ENCODE results near the gene FKBP2. TPM values are rescaled to one million over a fixed set of nuclear protein-coding genes. Genes with fewer than 3 reads are reported as not detected.
A peak's percentile ranks its signal among the peaks of the same experiment; 100 is the strongest.

FKBP2 gene
- total RNA-seq, 1 experiment from 2014 or later = 41.0 TPM

DNA sequence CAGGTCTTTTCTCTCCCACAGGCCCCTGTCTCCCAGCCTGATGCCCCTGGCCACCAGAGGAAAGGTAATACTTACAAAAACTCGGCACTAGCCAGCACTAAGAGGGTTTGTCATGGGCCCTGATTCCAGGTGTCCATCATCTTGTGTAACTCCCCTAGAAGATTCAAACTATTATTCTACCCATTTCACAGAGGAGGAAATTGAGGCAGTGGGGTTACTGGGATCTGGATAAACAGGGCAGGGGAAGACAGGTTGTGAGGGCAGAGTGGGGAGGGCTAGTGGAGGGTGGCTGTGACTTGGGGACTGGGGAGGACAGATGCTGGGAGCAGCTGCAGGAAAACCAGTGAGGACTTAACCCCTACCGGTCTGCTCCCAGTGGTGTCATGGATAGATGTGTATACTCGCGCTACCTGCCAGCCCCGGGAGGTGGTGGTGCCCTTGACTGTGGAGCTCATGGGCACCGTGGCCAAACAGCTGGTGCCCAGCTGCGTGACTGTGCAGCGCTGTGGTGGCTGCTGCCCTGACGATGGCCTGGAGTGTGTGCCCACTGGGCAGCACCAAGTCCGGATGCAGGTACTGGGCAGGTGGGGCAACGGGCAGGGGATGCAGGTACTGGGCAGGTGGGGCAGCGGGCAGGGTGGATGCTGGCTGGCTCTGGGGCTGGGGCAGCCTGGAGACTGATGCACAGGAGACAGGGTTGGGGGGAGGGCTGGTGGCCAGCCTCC is 5.3 kb upstream of the FKBP2 start:
- H3K27me3 Mint-ChIP-seq (ENCODE audit: low read depth) = peaks cover 20% of the 10 kb centered on the region
- no CpG with 5 or more reads among the region's 12 CpGs for WGBS (ENCODE audit: extremely low coverage, insufficient read length, low lambda C conversion rate)
- no peak overlapping the region for H3K9ac ChIP-seq (ENCODE audit: extremely low read depth, insufficient read length, low read length)

More for the DNA sequence above, 5.3 kb upstream of the FKBP2 start:
- Mint-ChIP-seq H3K4me3 (peak overlapping the region; percentile 81 to 85), H3K9me3 (no peaks in the 10 kb centered on the region), H3K4me1 (peaks cover 22 to 30% of the 10 kb centered on the region in 2 experiments), H3K36me3 (ENCODE audit: insufficient read depth in 1 of 3, low read depth in 3 of 3) (peaks cover 4 to 26% (median 13%) of the 10 kb centered on the region in 3 experiments; a peak in 6 of 7 replicates), H3K27ac (no peak overlapping the region)
- H3K23ac ChIP-seq (ENCODE audit: insufficient read length, low read depth, low read length) = no peak overlapping the region
- no peak overlapping the region for H2BK20ac ChIP-seq (ENCODE audit: low read depth, low read length, poor library complexity, severe bottlenecking)
- H3T11ph ChIP-seq (ENCODE audit: low read length) = no peak overlapping the region
- no peak overlapping the region for H3K4ac ChIP-seq (ENCODE audit: low read depth, low read length)
- no peak overlapping the region for H3K14ac ChIP-seq (ENCODE audit: insufficient read depth, low read length)
- H4K8ac ChIP-seq (replicated peaks; ENCODE audit: insufficient read length, low read depth, low read length) = no peak overlapping the region
- no peaks in the 10 kb centered on the region for H3K79me1 ChIP-seq (ENCODE audit: insufficient read depth, low read depth, low read length, poor library complexity, severe bottlenecking)
- peaks cover 18% of the 10 kb centered on the region for H3K23me2 ChIP-seq (ENCODE audit: insufficient read length, low read depth, low read length, poor library complexity, severe bottlenecking)
- no peaks in the 10 kb centered on the region for H3K4me1 ChIP-seq (ENCODE audit: insufficient read depth, low read length)
- no peak overlapping the region for H3K27ac ChIP-seq (ENCODE audit: insufficient read length, low read depth, low read length)
- H2BK12ac ChIP-seq (ENCODE audit: insufficient read length, low read depth, low read length) = no peak overlapping the region
- H2AFZ ChIP-seq (ENCODE audit: low read length) = no peak overlapping the region
- no peaks in the 10 kb centered on the region for H4K20me1 ChIP-seq (ENCODE audit: control insufficient read depth, insufficient read depth, insufficient read length)
- H3K79me2 ChIP-seq (ENCODE audit: insufficient read depth, low read length) = no peaks in the 10 kb centered on the region
- no peak overlapping the region for H2BK120ac ChIP-seq (ENCODE audit: low read depth, low read length, poor library complexity, severe bottlenecking)
- no peak overlapping the region for H4K91ac ChIP-seq (ENCODE audit: insufficient read length, low read depth, low read length)
- H3K4me2 ChIP-seq (ENCODE audit: insufficient read depth, insufficient read length, low read length) = peak overlapping the region; percentile 42
- DNase-seq = no peak
- no peaks in the 10 kb centered on the region; the same call in 1 of the 2 replicates for H3K27me3 ChIP-seq (ENCODE audit: insufficient read depth, low read length)
- no peak overlapping the region for H4K5ac ChIP-seq (ENCODE audit: insufficient read length, low read depth, low read length)
- no peak overlapping the region for H3K56ac ChIP-seq (ENCODE audit: insufficient read length, low read depth, low read length)
- TF ChIP-seq, protein P1, sequence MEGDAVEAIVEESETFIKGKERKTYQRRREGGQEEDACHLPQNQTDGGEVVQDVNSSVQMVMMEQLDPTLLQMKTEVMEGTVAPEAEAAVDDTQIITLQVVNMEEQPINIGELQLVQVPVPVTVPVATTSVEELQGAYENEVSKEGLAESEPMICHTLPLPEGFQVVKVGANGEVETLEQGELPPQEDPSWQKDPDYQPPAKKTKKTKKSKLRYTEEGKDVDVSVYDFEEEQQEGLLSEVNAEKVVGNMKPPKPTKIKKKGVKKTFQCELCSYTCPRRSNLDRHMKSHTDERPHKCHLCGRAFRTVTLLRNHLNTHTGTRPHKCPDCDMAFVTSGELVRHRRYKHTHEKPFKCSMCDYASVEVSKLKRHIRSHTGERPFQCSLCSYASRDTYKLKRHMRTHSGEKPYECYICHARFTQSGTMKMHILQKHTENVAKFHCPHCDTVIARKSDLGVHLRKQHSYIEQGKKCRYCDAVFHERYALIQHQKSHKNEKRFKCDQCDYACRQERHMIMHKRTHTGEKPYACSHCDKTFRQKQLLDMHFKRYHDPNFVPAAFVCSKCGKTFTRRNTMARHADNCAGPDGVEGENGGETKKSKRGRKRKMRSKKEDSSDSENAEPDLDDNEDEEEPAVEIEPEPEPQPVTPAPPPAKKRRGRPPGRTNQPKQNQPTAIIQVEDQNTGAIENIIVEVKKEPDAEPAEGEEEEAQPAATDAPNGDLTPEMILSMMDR (conservative IDR thresholded peaks at IDR 0.05) = no peak
- no peak overlapping the region for H2AK5ac ChIP-seq (ENCODE audit: insufficient read length, low read length)
- no peak overlapping the region for H2BK15ac ChIP-seq (ENCODE audit: low read depth, low read length)
- H3K18ac ChIP-seq (ENCODE audit: insufficient read length, low read depth, low read length) = no peak overlapping the region
- no peaks in the 10 kb centered on the region for H3K9me3 ChIP-seq (ENCODE audit: control insufficient read depth, low read depth, low read length)
- H2BK5ac ChIP-seq (ENCODE audit: insufficient read length, low read length) = no peak overlapping the region
